ENCODE measurements around the gene SEC63.
"Not testable (repeated sequence)": the region's sequence is repeated elsewhere in the genome, so short reads cannot be mapped to it uniquely, and the experiment has no call there.

Gene SEC63, protein sequence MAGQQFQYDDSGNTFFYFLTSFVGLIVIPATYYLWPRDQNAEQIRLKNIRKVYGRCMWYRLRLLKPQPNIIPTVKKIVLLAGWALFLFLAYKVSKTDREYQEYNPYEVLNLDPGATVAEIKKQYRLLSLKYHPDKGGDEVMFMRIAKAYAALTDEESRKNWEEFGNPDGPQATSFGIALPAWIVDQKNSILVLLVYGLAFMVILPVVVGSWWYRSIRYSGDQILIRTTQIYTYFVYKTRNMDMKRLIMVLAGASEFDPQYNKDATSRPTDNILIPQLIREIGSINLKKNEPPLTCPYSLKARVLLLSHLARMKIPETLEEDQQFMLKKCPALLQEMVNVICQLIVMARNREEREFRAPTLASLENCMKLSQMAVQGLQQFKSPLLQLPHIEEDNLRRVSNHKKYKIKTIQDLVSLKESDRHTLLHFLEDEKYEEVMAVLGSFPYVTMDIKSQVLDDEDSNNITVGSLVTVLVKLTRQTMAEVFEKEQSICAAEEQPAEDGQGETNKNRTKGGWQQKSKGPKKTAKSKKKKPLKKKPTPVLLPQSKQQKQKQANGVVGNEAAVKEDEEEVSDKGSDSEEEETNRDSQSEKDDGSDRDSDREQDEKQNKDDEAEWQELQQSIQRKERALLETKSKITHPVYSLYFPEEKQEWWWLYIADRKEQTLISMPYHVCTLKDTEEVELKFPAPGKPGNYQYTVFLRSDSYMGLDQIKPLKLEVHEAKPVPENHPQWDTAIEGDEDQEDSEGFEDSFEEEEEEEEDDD

DNA sequence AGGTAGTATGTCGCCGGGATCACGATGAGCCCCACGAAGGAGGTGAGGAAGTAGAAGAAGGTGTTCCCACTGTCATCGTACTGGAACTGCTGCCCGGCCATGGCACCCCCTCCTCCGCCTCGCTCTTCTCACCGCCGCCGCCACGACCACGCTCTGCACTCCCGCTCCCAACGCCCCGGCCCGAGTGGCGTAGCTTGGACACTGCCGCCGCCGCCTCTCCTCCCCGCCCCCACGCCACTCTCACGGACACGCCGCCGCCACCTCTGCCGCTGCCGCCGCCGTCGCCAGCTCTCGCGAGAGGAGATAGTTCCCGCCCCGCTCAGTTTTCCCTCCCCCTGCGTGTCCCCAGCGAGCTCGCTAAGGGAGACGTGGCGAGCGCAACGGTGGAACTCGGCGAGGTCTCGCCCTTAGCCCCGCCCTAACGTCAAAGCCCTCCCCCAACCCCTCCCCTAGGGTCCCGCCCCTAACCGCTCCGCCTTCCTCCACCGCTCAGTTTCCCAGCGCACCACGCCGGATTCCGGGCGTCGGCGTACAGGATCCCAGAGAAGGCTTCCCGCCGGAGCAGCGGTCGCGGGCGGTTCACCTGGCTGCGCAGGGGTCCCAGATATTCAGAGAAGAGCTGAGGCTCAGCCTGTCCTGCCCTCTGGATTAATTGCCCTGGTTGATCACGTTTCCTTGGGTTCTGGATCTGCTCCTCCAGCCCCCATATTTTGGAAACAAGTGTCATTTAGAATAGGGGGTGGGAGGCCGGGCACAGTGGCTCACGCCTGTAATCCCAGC, at the start of gene SEC63:
TSS of gene SEC63 (minus strand) at position 300 of the 780 bp plus-strand sequence. CDS start at position 101, 199 bp downstream.
- DNase-seq: peak; percentile 95

DNA sequence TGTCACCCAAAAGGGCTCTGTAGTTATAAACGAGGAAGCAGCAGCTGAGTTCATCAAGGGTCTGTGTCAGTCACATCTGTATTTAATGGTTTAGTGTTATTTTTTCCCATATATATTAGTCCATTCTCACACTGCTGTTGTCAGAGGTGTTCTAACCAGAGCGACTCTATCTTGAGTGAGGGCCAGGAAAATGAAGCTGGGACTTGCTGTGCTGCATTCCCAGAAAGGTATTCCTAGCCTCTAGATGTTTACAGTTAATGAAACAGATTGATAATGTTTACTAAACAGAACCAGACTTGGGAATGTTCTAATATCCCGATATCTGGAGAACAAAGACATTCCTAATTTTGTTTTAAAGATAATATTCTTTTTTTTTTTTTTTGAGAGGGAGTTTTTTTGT, 48.0 kb upstream of the SEC63 start:
- DNase-seq: no peak

DNA sequence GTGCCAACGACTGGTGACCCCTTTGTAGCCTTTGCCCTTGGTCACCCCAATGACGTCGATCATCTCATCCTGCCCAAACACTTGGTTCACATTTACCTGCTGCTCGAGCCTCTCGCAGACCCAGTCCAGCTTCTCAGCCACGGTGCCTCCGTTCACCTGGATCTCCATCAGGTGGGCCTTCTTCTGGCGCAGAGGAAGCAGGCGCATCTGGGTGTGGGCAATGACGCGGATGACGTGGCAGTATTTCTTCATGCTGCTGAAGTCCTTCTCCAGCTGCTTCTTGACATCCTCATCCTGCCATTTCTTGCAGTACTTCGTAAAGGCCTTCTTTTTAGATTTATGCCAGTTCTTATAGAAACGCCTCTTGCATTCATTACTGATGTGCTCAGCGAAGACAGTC, 46.9 kb upstream of the SEC63 start:
- DNase-seq: no peak

DNA sequence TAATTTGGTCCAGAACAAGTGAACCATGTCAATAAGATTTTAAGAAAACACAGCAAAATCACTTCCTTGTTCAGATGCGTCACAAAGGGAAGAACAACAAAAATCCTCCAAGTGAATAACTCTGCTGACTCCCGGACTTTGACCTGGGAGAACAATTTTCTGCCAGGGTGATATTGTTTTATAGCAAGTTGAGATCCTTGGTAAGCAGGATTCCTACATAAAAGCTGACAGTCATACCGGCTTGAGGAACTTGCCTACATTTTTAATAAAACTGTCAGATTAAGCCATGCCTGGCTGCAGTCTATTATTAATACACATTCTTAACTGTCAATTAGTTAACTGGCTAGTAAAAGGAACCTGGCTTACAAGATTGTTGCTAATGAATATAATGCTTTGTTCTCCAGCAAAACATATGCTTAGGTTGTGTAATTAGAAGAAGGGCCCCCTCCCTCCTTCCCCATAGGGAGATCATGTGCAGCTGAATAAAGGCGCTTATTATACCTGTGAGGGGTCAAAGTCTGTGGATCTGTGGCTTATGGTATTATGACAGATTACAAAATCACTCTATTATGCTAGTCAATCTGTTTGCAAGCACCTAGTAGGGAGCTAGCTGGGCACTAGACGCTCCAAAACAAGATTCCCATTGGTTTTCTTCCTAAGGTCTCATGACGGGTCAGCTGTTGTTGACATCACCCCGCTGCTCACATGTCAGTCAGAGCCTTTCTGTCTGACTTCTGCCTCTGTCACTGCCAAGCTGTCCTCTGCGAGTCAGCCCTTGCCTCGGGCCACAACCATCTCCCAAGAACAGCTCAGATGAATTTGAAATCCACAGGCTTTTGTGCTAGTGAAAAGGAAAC, 44.6 kb upstream of the SEC63 start:
- DNase-seq: no peak

DNA sequence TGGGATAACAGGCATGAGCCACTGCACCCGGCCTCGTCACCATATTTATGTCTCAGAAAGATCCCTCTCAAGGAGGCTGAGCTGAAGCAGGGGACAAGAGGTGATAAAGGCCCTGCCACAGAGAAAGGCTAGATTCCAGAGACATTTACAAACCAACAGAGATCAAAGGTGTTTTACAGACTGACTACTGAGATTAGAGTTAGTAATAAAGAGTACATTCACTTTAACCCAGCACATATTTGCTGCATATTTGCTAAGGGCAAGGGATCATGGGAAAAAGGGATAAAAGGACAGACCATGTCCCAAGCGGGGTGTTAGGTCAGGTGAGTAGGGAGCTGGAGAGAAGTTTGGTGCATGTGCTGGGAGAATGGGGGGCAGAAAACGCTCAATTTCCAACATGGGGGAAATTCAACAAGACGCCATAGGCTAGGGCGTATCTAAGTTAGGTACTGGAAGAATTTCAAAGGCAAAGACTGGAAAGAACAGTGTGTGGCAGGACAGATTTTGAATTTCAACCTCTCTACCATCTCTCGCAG, 43.8 kb upstream of the SEC63 start:
- no peak for DNase-seq

DNA sequence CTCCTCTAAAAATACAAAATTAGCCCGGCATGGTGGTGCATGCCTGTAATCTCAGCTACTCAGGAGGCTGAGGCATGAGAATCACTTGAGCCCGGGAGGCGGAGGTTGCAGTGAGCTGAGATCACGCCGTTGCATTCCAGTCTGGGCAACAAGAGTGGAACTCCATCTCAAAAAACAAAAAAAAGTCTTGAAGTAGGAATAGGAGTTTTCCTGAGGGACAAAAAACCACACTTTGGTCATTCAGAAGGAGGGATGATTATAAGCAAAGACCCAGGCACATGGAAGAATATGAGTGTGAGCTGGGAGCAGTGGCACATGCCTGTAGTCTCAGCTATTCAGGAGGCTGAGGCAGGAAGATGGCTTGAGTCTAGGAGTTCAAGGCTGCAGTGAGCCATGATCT, 42.3 kb upstream of the SEC63 start:
- not testable (repeated sequence) for DNase-seq

DNA sequence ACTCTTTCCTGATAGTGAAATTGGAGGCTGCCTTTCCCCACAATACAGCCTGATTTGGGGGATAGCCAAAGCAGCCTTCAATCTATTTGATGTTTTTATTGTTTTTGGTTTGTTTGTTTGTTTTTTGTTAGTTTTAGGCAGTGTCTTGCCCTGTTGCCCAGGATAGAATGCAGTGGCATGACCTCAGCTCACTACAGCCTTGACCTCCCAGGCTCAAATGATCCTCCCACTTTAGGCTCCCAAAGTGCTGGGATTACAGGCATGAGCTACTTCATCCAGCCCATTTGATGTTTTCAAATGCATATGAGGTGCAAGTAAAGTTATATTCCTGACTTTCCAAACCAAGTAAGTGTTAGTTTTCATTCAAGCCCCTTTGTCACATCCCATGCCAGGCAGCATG, 41.3 kb upstream of the SEC63 start:
- DNase-seq: no peak

DNA sequence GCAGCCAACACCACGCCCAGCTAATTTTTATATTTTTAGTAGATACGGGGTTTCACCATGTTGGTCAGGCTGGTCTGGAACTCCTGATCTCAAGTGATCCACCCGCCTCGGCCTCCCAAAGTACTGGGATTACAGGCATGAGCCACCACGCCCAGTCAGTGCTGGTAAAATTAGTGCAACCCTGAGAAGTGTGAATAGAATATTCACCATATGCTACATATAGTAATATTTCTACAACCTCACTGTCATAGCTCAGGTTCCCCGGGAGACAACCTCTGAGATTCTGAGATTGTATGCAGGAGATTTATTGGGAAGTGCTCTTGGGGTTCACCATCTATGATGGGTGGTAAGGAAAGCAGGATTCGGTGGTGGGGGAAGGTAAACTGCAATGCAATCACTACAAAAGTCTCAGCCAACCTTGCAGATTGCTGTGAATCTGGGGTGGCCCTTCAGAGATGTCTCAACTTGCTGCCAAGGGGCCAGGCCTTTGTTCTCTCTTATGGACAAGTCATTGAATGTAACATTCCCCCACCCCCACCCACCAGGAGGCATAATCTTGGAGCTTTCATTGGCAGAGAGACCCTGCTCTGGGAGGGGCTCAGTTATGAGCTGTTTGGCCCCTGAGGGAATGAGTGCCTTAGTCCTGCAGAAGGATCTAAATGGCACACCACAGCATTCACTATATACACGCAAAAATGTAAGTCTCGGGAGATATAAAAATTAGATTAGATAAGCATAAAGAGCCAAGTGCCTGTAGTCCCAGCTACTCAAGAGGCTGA, 34.0 kb upstream of the SEC63 start:
- DNase-seq: no peak

DNA sequence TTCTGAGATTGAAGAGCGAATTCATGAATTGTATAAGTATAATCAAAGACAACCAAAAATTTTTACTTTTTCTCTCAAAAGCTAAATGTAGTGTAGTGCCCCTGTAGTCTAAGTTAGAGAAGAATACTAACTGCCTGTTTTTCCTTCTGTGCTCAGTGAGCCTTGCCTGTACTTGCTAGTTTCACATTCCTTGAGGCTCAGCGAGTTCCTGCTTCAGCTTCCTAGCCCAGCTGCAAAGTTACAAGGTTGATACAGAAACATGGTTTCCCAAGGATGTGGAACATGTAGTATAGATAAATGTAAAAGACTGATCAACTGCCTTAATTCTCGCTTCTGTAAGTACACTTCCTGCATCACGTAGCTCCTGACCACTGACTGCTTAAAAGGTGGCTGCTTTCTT, 33.1 kb upstream of the SEC63 start:
- DNase-seq: no peak

DNA sequence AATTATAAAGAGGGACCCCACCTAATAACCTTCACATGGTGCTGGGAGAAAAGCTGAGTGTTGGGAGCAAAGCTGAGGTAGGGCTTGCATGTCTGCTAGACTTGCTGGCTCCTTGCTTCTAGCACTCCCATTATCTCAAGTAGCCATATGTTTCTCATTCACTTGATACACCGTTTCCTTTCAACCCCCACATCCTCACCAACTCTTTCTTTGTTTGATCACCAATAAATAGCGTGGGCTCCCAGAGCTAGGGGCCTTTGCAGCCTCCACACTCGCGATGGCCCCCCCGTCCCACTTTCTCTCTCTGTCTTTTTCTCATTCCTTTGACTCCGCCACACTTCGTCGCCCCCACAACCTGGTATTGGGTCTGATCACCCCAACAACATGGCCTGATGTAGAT, 32.6 kb upstream of the SEC63 start:
- DNase-seq: peak; percentile 12

DNA sequence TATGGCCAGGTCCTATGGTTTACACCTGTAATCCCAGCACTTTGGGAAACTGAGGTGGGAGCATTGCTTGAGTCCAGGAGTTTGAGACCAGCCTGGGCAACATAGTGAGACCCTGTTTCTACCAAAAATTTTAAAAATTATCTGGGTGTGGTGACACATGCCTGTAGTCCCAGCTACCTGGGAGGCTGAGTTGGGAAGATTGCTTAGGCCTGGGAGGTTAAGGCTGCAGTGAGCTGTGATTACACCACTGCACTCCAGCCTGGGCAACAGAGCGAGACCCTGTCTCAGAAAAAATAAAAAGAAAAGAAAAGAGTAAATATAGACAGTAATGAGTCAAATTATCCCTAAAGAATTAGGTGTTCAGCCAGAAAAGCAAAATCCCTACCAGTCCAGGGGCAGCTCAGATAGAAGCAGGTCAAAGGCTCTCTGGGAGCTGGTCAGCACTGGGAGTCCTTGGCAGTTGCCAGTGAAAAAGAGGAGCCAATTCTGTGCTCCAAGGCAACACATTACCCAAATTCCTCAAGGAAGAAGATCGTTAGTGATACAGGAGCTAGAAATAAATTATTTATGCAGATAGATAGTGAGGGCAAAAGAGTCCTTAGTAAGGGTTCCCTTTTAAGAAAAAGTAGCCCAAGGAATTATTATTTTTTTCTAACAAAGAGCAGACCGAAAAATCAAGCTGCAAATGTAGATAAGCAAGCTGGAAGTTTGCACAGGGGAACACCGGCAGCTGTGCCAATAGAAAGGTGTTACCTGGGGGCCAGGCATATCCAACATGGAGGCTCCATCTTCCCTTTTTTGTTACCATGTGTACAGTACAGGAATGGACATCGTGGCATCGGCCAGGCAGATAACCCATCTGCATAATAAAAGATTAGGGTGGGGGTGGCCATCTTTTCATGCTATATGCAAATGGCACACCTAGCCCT, 31.4 kb upstream of the SEC63 start:
- DNase-seq: no peak

DNA sequence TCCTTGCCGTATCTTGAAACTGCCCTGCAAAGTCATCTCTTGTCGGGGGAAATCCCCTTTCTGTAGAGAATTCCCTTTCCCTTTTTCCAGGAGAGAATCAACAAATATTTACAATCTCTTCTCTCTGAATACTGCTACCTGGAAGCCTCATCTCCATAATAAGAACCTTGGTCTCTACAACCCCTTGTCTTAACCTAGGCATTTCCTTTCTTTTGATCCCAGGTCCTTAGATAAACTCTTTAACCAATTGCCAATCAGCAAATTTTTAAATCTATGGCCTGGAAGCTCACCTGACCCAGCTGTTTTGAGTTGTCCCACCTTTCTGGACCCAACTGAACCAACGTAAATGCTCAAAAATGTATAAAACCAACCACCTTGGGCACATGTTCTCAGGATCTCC, 30.6 kb upstream of the SEC63 start:
- DNase-seq: no peak

DNA sequence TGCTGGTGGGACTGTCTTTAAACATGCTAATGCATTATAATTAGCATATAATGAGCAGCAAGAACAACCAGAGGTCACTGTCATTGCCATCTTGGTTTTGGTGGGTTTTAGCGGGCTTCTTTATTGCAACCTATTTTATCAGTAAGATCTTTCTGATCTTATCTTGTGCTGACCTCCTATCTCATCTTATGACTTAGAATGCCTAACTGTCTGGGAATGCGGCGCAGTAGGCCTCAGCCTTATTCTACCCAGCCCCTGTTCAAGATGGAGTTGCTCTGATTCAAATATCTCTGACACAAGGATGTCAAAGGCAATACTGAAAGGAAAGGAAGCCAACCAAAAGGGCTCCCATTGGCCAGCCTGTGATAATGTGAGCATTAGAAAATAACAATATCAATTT, 29.8 kb upstream of the SEC63 start:
- DNase-seq: no peak

DNA sequence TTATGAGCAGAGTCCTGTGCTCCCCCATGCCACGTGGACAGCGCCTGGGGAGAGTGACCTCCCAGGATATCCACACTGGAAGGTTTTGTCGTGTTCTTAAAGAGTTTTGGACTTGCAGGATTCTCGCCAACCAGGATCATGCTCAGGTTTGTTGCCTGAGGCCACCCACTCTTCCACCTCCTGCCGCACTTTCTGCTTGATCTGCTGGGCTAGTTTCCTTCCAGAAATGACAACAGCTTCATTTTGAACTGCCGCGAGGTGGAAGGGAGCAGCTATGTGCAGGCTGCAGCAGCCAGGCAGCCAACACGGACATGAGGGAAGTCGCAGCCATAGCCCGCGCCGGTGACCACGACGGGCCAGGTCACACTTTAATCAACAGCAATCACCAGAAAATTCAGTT, 27.7 kb upstream of the SEC63 start:
- no peak for DNase-seq

DNA sequence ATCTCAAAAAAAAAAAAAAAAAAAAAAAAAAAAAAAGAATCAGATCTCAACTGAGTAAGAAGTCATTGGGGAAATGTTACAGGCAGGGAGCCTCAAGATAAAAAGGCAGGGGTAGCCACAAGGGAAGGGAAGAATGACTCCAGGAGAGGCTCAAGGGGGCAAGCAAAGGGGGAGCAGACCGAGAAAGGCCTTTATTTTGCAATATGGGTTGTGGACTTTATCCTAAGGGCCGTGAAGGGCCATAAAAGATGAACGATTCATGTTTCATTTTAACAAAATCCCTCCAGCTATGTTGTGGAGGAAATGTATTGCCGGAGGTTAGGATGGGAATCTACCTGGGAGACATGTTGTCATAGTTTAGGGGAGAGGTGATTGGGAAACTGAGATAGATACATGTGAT, 25.8 kb upstream of the SEC63 start:
- DNase-seq: no peak

DNA sequence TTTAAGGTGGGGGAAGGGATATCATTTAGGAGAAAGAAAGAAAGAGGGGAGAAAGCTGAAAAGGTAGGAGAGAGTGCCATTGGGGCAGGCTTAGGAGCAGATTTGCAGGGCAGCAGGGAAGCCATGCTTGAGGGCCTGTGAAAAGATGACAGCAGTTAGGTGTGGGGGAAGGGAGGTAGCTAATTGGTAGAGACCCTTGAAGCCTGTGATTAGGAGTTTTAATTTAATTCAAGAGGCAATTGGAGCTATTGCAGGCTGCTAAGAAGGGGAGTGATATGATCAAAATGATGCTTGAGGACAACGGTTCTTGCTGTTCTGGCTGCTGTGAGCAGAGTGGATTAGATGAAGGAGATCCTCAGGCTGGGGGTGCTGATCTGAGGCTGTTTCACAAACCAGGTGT, 24.5 kb upstream of the SEC63 start:
- no peak for DNase-seq

DNA sequence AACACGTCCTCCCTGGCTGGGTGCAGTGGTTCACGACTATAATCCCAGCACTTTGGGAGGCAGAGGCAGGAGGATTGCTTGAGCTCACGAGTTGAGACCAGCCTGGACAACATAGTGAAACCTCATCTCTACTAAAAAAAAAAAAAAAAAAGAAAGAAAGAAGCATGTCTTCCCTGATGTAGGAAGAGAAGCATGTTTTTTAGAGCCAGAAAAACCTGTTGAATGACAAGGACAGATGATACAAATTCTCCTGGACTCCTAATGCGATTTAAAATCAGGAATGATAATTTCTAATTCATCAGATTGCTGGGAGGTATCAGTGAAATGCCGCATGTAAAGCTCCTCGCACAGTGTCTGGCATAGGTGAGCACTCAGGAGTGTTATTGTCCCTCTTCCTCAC, 23.7 kb upstream of the SEC63 start:
- no peak for DNase-seq

DNA sequence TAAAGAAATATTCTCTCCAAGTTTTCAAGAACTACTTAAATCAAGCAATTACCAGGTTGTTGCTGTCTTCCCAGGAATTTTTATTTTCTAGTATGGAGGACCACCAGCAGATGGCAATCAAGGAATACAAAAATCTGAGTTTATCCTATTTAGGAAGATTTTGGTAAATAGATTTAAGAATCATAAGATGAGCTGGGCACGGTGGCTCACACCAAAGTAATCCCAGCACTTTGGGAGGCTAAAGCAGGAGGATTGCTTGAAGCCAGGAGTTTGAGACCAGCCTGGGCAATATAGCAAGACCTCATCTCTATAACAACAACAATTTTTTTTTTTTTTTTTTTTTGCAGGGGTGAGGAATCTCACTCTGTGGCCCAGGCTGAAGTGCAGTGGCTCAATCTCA, 19.3 kb upstream of the SEC63 start:
- peak; percentile 39 for DNase-seq

DNA sequence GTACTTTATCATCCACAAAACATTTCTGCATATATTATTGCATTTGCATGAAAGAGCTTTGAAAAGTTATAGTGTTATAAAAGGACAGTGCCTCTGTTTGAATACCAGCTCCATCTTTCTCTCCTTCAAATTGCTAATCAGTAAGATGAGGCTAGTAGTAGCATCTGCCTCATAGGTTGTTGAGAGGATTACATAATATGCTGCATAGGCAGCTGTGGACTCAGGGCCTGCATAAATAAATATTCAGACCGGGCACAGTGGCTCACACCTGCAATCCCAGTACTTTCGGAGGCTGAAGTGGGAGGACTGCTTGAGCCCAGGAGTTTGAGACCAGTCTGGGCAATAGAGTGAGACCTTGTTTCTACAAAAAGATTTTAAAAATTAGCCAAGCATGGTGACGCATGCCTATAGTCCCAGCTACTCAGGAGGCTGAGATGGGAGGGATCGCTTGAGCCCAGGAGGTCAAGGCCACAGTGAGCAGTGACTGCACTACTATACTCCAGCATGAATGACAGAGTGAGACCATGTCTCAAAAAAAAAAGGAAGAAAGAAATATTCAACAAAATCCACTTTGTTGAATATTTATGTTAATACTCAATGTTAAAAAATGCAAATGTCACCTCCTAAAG, 18.3 kb upstream of the SEC63 start:
- no peak for DNase-seq

DNA sequence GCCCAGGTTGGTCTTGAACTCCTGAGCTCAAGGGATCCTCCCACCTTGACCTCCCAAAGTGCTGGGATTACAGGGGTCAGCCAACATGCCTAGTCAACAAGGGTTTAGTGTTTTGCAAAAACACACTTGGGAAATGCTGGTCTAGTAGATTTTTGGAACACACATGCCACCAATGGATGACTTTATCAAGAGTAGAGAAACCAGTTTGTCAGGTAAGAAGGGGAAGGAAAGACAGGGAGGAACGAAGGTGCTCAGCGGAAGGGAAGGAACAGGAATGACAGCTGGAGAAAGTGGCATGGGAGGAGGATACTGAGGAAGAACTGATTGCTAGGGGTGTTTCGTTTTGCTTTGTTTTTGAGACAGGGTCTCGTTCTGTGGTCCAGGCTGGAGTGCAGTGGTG, 15.6 kb upstream of the SEC63 start:
- DNase-seq: no peak
